HG03460 (cell line): ENCODE measurements around the gene DNASE1L3.

Experiments
- ATAC-seq: cut with Tn5 transposase; IDR thresholded peaks from one replicate; pipeline ENCODE4 v1.9.1; 2021; ENCODE audit not compliant: unreplicated experiment

The DNASE1L3 gene

DNA sequence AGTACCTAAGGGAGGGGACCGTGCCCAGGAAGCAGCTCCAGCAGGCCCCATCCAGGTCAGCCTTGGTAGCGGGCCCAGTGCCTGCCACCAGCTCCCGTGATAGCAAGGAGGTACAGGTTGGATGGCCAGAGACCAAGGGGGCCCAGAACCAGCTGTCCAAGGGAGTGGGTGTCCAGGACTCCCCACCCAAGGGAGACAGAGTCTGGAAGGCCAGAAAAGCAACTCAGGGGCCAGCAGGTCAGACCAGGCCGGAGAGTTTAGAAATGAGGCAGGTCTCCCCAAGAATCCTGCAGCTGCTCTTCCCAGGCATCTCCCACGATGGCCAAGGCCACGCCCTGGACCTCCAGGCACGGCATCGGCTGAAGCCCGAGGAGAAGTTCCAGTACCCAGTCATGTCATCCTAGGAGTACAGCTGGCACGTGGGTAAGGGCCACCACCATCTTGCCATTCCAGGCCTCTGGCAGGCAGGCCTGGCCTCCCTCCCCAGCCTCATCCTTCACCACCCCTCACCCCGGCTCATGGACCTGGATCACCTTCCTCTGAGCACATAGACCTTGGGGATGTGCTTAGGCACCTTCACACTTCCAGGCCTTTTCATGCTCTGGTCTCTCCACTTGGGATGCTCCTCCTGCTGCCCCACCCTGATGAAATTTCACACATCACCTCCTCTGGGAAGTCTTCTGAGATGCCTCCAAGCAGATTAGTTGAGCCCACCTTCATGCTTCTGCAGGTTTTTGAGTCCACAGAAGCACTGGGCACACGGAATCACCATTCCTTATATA lies 30.5 kb downstream of the DNASE1L3 start:
- ATAC-seq: no peak

GRCh38 chr3:58179235-58180098 lies 31.3 kb downstream of the DNASE1L3 start:
- no peak for ATAC-seq

DNA sequence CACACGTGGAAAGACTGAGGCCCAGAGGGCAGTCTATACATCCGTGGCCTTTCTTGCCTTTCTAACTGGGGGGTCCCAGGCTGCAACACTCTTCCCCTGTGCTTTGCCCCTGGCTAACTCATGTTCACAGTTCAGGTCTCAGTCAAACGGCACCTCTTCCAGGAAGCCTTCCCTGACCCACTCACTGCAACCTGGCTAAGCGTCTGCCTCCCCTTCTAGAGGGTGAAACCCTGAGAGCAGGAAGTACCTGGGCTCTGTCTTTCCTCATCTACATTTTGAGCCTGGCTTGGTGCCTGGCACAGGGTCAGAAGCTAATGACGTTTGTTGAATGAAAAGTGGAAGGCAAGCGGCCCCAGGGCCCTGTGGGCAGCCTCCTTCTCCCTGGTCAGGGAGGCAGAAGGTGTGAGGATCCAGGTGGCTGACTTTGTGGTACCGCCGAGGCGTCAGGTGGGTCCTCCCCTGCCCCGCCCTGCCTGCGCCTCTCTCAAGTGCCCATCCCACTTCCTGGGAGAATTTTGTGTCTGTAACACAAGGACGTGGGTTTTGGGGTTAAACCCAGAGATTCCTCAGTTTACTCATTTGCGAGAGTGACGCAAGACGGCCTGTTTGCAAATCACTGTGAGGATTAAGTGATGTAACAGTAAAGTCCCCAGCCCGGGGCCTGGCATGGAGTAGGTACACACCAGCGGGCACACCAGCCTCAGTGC lies 32.1 kb downstream of the DNASE1L3 start:
- no peak for ATAC-seq

GRCh38 chr3:58177747-58178527 lies 32.8 kb downstream of the DNASE1L3 start:
- peak; percentile 72 for ATAC-seq

GRCh38 chr3:58176827-58177489 lies 33.8 kb downstream of the DNASE1L3 start:
- ATAC-seq: no peak

- ATAC-seq: no peak
Measured at GRCh38 chr3:58176185-58176530, 34.6 kb downstream of the DNASE1L3 start.

- no peak for ATAC-seq
Measured at GRCh38 chr3:58175437-58176184, 35.2 kb downstream of the DNASE1L3 start.

GRCh38 chr3:58175187-58175436 lies 35.7 kb downstream of the DNASE1L3 start:
- no peak for ATAC-seq

GRCh38 chr3:58173669-58174398 lies 36.9 kb downstream of the DNASE1L3 start:
- no peak for ATAC-seq

DNA sequence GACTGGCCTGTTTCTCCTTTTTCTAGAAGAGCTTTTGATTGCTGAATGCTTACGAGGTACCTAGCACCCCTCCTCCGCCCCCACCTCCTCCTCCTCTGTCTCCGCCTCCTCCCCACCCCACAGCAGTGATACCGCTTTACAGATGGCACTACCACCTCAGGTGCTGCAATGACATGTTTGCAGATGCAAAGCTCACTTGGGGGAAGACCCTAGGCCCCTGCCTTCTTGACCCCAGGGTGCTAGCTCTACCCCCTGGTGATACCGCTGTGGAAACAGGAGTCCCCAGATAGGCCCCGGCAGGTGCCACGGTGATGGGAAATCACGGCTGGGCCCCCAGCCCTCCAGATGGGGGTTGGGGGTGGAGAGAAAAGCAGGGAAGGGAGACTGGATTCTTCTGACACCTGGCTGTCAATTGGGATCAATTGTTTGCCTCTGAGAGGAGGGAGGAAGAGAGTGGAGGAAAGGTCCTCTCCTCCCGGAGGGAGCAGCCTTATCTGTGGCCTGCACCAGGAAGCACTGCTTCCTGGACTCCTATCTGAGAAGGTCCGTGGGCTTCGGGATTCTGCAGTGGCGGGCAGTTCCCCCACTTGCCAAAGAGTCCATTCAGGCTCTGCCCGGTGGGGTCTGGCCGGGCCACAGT lies 37.6 kb downstream of the DNASE1L3 start:
- no peak for ATAC-seq

- no peak for ATAC-seq
Measured at GRCh38 chr3:58171126-58171525, 39.6 kb downstream of the DNASE1L3 start.

DNA sequence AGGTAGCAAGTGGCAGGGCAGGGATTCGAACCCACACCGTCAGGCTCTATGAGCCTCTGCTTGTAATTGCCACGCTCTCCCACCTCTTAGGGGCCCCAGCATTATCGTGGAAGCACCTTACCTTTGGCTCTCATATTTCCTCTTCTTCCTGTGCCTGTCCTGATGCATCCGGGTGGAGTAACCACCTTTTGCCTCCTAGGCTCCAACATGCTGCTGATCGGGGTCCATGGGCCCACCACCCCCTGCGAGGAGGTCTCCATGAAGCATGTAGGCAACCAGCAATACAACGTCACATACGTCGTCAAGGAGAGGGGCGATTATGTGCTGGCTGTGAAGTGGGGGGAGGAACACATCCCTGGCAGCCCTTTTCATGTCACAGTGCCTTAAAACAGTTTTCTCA lies 40.4 kb downstream of the DNASE1L3 start:
- ATAC-seq: no peak

DNA sequence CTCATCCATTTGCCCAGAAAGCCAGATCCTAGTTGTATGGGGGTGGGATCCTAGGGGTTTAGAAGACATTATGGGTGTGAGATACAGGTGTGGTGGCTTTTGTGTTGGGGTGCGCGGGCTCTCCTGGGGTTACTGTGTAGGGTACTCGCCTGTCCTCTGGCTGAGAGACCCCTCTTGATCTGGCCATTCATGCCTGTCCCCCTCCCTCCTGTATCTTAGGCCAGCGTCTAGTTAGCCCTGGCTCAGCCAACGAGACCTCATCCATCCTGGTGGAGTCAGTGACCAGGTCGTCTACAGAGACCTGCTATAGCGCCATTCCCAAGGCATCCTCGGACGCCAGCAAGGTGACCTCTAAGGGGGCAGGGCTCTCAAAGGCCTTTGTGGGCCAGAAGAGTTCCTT lies 41.4 kb downstream of the DNASE1L3 start:
- ATAC-seq: no peak

DNA sequence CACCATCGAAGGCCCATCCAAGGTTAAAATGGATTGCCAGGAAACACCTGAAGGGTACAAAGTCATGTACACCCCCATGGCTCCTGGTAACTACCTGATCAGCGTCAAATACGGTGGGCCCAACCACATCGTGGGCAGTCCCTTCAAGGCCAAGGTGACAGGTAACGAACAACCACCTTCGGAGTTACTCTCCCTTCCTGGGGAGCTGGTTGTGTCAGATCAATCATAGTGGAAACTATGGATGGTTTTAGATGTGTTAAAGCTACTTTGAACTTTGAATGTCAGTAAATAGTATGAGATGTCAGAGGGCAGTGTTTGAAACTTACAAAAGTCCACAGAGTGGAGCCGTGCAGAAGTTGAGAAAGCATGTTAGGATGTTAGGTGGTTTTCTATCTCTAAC lies 42.3 kb downstream of the DNASE1L3 start:
- ATAC-seq: no peak

DNA sequence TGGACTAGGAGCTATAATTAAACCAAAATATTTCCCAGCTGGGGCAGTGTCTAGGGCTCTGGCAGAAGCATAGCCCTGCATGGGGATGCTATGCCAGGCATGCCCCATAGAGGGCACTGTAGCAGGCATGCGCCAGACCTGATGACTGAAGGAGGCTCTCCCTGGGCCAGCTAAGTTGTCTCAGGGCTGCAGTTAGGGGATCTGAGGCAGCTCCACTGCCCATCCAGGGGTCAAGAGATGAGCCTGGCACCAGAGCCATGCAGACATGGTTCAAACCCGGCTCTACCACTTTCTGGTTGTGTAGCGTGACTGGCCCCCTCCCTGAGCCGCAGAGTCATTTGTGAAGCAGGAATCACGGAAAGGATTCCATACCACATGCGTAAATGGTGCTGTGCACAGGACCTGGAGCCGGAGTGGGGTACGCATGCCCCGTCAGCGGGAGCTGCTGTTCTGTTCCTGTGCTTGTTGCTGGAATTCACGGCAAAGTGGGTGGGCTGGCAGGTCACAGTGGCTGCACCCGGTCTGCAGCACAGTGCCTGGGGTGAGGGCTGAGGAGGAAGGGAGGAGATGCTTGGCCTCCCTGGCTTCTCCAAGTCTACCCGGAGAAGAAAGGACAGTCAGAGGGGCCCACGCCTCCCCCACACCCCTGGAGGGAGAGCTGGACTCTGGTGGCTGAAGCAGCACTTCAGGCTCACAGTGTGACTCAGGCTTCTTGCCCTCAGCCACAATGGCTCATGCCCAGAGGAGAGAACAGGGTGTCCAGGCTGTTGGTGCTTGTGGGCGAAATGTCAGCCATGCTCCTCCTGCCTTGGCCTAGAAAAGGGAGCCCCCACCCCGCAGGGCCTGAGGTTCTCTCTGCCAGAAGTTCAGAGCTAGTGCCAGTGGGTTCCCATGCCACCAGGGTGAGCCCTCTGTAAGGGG lies 43.1 kb downstream of the DNASE1L3 start:
- no peak for ATAC-seq

- ATAC-seq: no peak
Measured at GRCh38 chr3:58164906-58165821, 45.6 kb downstream of the DNASE1L3 start.
